ENCODE measurements around the gene KCNH2.
"Not testable (repeated sequence)": the region's sequence is repeated elsewhere in the genome, so short reads cannot be mapped to it uniquely, and the experiment has no call there.

KCNH2 gene

DNA sequence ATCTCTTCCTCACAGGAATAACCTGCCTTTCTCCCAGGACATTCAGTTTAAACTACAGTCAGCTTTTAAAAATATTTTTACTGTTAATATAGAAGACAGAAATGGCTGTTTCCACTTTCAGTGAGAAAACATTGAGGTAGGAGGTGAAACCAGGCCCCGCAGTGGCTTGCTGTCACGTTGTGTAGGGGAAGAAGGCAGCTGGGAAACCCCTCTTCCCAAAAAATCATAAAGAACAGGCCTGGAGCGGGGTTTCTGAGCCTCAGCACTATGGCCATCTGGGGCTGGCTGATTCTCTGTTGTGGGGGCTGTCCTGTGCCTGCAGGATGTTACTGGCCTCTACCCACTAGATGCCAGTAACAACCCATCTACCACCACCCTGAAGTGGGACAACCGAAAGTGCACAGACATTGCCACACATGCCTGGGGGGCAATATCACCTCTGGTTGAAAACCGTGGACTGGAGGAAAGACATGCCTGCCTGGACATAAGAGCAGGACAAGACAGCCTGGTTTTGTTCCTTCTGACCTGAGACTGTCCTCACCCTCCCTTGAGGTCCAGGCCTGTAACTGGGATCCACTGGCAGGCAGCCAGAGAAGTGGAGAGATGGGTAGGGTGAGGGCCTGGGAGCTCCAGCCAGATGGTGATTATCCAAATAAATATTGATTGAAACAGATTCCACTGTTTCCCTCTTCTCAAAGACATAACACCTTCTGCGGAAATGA, 43.9 kb downstream of the KCNH2 start:
- DNase-seq (ENCODE audit: low spot score), result no peak

DNA sequence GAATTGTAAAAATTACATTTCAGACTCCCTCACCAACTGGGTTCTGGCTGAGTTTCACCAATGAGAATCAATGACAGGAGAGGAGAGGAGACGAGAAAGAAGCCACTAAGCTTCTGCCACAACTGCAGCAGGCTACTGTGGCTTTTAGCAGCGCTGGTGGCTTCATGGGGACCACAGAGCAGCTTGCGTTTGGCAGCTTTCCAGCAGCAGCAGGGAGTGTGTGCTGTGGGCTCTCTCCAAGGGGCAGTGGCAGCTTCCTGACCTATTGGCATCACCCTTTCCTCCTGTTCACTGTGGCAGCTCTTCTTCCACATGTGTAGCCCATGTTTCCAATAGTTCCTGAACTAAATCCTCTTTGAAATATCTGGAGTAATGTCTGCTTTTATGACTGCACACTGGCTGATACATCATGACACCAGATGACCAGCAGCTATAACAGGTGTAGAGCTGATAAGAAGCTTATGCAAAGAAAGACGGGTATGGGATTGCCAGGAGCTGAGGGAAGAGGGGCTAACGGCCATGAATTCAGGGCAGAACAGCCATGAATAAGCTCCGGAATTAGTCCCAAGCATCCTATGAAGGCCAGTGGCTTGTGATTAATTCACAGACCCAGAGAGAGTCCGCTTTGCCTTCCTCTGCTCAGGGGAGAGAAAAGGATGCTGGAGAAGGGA, 46.8 kb downstream of the KCNH2 start:
- DNase-seq (ENCODE audit: low spot score), result no peak

DNA sequence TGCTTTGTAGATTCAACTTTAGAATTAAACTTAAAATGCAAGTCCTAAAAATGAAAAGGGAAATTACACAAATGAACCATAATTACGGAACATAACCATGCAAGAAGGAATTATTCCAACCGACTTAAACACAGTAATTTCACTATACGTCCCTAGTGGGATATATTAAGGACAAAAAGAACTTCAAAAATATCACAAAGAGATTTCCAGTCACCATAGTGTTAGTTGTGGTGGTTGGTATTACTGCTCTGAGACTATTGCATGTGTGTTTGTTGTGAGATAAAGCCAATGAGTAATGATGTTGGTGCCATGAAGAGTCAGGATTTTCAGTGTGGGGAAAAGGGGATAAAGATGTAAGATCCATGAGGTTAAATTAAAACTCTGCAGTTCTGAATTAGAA, 49.6 kb downstream of the KCNH2 start:
- DNase-seq (ENCODE audit: low spot score), result no peak

DNA sequence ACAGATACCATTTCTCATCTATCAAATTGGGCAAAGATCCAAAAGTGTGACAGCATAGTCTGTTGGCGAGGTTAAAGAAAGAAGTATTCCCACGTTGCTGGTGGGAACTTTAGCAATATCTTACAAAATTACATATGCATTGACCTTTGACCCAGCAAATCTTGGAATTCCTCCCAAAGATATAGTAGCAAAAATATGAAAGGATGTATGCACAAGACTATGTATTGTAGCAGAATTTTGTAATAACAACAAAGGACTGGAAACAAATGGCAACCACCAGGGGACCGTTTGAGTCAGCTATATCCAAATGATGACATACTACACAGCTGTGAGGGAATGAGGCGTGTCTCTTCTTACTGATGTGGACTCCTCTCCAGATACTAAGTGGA, 50.2 kb downstream of the KCNH2 start:
- DNase-seq (ENCODE audit: low spot score), result peak; percentile 10

DNA sequence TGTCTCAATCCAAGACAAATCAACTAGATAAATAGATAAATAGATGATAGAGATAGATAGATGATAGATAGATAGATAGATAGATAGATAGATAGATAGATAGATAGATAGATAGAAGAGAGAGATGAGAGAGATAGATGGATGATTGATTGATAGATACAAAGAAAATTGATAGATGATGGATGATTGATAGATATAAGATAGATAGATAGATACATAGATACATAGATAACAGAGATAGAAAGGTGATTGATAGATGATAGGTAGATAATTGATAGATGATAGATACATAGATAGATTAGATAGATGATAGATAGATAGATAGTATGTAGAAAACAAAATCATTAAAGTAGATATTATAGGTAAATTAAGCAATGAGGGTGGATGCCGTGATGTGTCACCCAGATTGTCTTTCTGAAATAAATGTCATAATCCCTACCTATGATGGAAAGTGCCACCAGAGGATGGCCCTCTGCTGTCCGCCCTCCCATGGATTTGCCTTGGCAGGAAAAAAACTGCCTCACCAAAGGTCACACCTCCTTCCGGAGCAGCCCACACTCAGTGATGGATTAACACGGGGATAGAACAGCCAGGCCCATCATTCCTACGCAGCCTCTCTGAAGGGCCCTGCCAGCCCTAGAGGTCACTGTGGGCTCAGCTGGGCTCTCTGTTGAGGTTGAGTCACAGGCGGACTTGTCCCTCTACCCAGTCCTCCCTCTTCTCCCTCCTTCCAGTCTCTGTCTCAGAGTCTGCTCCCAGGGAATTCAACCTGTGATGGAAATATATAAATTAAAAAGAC, 50.8 kb downstream of the KCNH2 start:
- DNase-seq (ENCODE audit: low spot score), result no peak

DNA sequence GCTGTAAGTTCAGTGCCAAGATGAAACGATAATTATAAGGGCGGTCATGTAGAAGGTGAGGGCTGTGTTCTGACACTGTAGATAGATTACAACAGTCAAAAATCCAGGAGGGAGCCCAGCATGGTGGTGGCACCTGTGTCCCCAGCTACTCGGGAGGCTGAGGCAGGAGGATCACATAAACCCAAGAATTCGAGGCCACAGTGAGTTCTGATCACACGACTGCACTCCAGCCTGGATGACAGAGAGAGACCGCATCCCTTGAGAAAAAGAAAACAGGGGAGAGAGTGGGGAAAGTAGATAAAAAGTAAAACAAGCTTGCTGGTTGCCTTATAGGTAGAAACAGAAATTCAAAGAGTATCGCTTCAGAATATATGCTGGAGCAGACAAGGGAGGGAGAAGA, 52.1 kb downstream of the KCNH2 start:
- no peak for DNase-seq (ENCODE audit: low spot score)

DNA sequence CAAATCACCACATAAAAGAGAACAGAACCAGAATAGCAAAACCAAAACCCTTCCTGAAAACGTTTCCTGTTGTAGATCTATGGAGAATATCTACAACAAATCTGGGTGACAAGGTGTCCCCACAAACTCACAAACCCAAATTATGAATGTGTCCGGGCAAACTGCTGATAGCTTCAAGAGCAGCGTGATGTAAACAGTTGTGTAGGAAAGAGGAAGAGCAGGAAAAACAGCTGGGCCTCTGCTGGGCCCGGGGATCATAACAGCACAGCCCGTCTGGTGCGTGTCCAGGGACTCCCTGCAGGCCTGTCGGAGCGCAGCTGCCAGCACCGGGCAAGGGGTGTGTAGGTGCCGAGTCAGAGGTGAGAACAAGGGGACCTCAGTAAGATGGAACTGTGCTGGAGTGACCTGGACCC, 53.7 kb downstream of the KCNH2 start:
- DNase-seq (ENCODE audit: low spot score), result no peak

DNA sequence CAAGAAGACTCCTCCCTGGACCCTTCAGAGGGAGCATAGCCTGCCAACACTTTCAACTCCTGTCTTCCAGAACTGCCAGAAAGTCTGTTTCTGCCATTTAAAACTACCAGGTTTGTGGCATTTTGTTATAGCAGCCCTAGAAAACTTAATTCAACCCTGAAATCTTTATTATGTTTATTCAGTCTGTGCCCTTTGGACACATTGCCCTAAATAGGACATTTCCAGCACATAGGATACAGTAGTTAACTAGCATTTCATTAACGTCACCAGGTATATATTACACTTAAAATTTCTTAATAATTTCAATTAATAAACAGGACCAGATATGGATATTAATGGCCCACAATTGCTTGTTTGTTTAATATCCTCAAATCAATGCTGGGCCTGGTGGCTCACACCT, 54.3 kb downstream of the KCNH2 start:
- no peak for DNase-seq (ENCODE audit: low spot score)

DNA sequence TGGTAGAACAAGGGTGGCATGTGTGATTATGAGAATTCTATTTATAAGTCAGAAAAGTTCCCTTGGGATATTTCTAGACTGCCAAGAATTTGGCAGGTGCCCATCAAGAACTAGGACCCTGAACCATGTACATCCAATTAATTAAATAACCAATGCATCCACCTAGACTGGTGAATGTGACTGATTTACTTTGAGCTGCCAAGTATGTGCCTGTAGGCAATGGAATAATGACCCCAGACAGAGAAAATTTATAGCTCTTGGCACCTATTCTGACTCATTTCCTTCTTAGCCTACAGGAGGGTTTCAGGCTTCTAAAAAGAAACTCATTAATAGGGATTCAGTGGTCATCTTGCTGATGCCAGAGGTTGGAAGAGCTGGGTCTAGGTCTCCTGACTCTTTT, 54.9 kb downstream of the KCNH2 start:
- peak; percentile 74 for DNase-seq (ENCODE audit: low spot score)

DNA sequence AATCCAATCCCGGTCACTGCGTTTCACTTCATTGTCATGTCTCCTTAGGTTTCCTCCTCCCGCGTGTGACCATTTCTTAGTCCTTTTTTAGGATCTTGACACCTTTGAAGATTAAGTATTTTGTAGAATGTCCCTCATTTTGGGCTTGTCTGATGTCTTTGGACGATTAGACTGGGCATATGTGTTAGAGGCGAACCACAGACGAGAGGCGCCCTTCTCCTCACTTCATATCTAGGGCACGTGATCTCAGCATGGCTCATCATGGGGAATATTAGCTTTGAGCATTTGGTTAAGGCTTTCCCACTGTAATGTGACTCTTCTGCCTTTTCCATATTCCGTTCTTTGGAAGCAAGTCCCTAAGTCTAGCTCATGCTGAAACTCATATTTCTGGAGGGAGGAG, 59.0 kb downstream of the KCNH2 start:
- no peak for DNase-seq (ENCODE audit: low spot score)

DNA sequence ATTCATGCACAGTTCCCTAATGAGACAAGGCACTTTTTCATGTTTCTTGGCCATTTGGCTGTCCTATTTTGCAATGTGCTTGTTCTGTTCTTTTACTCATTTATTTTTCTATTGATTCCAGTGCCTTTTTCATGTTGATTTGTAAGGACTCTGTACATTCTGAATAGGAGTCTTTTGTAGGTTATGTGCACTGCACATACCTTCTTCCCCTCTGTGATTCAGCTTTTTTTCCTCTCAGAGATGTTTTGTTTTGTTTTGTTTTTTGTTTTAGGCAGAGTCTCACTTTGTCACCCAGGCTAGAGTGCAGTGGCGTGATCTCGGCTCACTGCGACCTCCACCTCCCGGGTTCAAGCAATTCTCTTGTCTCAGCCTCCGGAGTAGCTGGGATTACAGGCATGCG, 59.7 kb downstream of the KCNH2 start:
- DNase-seq (ENCODE audit: low spot score), result no peak

DNA sequence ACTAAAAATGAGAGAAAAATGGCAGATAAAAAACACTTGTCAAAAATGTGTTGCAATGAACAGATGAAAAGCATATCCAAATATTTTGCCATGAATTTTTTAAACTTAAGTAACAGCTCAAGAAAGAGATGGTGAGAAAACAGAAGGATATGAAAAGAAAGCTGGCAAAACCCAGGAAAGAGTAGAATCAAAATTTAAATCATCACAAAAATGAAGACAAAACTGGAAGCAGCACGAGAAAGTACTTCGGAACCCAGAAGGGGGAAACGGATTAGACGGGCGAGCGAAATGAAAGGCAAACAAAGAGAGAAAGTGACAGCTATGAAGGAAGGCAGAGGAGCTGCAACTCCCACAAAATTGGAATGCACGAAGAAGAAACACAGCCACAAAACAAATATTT, 60.2 kb downstream of the KCNH2 start:
- DNase-seq (ENCODE audit: low spot score), result no peak

DNA sequence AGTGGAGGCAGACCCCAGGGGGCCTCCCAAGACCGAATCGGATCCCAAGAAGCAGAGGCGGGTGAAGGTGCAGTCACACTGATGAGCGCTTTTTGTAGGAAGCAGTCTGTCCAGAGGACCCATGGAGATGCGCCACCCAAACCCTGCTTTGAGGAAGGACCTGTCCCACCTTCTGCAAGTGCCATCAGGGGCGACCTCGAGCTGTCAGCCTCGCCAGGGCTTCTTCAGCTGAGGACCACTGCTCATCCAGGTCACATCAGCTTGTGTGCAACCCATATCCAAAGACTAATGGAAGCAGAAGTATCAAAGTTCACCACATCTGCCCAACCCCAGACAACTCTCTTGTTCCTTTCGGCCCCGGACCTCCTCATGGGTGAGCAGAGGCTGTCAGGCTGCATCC, 61.5 kb downstream of the KCNH2 start:
- DNase-seq (ENCODE audit: low spot score), result no peak

DNA sequence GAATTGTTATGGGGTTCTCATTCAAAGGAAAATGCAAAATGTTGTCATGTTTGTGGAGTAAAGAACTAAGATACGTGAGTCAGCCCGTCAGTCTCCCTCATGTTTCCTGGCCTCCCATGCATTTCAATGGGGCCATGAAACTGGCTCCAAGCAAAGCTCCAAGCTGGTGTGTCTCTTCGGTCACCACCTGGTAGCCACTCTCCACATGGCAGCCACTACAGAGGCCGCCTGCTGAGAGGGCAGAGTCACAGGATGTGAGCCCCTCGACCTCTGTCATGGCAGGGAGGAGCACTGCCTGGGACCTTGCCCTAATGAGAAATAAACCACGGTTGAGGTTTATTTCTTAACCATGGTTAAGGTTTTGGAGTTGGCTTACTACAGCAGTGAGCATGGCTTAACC, 63.2 kb downstream of the KCNH2 start:
- no peak for DNase-seq (ENCODE audit: low spot score)

DNA sequence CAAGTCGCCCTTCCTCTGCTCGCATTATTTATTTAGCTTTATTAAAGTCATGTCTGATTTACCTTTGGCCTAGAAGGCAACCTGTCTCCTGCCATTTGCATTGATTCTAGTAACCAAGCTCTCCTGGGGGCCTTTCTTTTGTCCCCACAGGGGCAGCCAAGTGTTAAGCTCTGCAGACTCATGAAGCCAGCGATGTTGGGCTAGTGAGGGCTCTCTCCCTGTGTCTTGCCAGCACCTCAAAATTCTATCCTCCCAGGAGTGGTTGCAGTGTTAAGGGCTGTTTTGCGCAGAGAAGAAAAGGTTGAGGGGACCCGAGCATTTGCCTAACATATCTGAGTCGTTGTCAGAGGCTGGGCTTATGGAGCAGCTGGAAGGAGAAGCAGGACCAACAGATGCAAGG, 63.9 kb downstream of the KCNH2 start:
- DNase-seq (ENCODE audit: low spot score), result no peak

DNA sequence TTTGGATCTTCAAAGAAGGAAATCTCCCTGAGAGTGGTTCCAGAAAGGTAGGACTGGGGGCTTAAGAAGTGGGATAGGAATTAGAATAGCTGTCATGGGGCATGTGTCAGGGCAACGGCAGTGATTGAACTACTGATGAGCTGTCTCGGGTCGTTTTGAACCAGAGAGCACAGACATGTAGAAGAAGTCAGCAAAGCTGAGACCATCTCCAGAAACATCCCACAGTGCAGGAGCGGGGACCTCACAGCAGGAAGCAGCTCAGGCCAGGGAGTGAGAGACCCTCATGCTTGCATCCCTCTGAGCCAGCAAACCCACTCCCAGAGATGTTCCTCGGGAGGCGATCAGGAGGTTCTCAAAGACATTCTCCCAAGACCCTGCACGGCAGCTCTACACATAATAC, 65.7 kb downstream of the KCNH2 start:
- no peak for DNase-seq (ENCODE audit: low spot score)

DNA sequence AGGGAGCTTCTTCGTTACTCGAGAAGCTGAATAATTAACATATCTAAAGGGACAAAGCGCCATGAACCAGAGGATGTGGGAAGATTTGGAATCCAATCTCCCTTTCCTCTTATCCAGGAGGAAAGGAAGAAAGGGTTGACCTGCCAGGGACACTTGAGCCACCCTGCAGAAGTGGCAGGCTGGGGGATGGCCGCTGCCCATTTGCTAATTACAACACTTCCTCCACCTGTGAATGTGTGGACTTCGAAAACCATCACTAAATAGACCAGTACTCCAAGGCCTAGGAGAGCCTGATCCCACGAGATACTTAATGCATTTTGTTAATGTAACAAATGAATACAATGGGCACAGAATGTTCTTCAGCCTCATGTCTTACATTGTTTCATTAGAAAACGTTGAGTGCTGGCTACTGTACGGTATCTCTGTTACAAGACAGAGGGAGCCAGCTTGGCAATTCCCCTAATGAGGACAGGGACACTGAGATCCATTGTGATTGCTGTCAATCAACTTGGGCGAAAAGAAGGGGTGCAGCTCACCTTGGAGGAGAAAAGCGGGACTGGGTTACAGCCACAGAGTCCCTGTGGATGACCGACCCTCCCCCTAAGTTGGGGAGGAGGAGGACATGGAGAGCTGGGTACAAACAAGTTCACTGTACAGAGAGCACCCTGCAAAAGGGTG, 66.4 kb downstream of the KCNH2 start:
- no peak for DNase-seq (ENCODE audit: low spot score)

DNA sequence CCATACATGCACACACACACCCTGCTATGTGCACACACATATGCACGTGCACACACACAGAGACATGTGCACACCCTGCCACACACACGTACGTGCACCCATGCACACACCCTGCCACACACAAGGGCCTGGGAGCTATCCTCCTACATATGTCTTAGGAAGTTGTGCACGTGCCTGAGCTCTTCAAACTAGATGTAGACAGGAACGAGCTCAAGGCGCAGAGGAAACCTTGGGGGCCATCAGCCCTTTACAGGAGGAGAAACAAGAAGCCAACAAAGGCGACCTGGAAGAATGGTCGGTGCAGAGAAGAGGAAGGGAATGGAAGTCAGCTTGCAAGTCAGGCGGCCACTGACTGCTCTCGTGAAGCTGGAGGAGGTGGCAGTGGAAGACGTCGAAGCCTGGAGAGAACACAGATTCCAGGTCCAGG, 67.1 kb downstream of the KCNH2 start:
- no peak for DNase-seq (ENCODE audit: low spot score)

DNA sequence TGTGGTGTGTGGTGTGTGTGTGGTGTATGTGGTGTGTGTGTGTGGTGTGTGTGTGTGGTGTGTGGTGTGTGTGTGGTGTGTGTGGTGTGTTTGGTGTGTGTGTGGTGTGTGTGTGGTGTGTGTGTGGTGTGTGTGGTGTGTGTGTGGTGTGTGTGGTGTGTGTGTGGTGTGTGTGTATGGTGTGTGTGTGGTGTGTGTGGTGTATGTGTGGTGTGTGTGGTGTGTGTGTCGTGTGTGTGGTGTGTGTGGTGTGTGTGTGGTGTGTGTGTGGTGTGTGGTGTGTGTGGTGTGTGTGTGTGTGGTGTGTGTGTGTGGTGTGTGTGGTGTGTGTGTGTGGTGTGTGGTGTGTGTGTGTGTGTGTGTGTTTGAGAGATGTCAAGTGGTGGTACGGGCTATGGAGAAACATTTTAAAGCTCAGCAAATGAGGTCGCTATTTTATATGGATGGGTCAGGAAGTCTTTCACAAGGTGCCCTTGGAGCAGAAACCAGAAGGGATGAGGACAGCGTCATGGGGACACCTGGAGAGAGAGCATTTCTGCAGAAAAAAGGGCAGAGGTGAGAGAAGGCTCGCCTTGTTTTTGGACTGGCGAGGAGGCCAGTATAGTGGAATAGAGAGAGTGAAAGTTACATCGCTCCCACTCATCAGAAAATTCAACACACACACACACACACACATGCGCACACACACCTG, 67.7 kb downstream of the KCNH2 start:
- not testable (repeated sequence) for DNase-seq (ENCODE audit: low spot score)

DNA sequence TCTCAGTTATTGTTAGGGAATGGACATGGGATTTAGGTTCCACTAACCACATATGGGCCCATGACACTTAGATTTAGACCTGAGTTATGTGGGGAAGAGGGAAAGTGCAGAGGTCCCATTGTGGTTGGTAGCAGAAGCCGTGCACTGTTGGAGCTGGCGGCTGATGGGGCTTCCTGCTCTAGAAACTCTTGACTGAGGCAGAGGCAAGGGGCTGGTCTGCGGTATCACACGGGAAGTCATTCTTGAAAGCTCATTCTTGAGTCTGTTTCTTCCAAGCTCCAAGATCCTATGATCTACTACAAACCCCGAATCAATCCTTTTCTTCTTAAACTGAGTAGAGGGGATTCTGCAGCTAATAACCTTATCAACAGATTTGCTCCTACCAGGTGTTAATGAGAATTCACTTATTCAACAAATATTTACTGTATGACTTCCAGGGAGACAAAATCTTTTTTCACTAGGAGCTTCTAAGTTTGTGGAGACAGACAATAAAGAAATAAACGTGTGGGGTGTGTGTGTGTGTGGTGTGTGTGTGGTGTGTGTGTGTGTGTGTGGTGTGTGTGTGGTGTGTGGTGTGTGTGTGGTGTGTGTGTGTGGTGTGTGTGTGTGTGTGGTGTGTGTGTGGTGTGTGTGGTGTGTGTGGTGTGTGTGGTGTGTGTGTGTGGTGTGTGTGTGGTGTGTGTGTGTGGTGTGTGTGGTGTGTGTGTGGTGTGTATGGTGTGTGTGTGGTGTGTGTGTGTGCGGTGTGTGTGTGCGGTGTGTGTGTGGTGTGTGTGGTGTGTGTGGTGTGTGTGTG, 68.7 kb downstream of the KCNH2 start:
- no peak for DNase-seq (ENCODE audit: low spot score)

DNA sequence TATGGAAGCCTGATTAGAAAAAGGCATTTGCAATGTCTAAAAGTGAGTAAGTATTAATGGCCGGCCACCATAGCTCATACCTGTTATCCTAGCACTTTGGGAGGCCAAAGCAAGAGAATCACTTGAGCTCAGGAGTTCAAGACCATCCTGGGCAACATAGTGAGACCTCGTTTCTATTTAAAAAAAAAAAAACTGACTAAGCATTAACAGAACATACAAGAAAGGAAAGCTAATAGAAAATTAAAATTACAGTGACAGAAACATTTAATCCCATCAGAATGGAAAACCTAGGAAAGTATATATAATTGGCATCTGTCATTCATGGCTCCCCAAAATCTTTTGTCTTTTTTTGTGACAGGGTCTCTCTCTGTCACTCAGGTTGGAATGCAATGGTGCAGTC, 69.9 kb downstream of the KCNH2 start:
- no peak for DNase-seq (ENCODE audit: low spot score)

All from kidney tubule cell (primary cell).